CD1c-positive myeloid dendritic cell (primary cell): ENCODE data around the gene LANCL3.
A peak's percentile ranks its signal among the peaks of the same experiment; 100 is the strongest.

Experiments used
- DNase-seq: peaks from one replicate; pipeline ENCODE4 v3.0.0-alpha.2; 2016; ENCODE audit errors: extremely low spot score

The LANCL3 gene

GRCh38 chrX:37679888-37680287 is 108.4 kb downstream of the LANCL3 start:
- DNase-seq = no peak

DNA sequence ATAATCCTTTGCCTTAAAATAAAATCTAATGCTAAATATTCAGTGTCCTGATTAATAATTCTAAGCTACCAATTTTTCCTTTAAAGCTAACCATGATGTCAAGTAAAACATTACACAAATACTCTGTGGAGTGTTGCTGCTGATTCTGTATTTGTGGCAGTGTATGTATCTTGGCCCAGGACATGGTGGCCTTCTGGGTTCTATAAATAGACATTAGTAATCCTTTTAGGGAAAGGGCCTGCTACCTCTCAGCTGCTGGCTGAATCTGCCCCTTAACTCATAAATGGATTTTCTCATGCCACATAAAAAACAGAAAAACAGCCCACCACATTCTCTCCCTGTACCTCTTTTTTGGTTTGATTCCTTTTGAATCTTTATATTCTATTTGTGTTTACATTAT is 113.0 kb downstream of the LANCL3 start:
- DNase-seq = no peak

GRCh38 chrX:37684973-37685372 is 113.5 kb downstream of the LANCL3 start:
- DNase-seq = no peak

DNA sequence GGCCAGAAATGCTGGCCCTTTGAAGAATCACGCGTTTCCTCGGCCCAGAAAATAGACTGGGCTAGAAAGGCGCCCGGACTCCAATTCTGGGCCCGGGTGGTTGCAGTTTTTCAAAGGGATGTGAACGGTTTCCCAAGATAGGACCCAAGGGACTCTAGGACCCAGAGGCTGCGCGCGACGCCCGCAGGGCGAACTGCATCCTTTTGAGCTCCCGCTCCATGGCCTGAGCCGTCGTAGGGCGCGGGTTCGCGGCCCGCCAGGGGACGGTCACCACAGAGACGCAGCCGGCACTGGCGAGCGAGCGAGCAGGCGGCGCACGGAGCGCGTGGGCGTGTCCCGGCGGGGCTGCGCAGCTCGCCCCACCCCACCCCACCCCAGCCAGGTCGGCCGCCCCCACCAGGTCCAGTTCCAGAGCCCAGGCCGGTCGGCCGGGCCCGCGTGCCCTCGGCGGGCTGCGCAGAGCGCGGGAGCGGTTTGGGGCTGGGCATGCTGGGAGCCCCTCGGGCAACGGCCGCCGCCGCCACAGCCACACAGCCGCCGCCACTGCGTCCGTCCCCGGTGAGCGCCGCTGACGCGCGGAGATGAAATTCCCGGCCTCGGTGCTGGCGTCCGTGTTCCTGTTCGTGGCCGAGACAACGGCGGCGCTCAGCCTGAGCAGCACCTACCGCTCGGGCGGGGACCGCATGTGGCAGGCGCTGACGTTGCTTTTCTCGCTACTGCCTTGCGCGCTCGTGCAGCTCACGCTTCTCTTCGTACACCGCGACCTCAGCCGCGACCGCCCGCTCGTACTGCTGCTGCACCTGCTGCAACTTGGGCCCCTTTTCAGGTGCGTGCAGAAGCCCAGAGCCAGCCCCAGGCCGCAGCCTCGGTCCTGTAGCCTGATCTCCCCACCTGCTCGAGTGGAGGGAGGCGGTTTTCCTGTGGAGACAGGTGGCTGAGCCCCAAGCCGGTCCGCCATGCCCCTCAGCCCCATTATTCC is 114.2 kb downstream of the LANCL3 start, which contains the start of gene XK:
TSS of gene XK (plus strand) at position 411 of the 979 bp plus-strand sequence. CDS start at position 582, 171 bp downstream.
- peak; percentile 5 for DNase-seq

GRCh38 chrX:37686369-37686995 is 115.0 kb downstream of the LANCL3 start:
- no peak for DNase-seq

DNA sequence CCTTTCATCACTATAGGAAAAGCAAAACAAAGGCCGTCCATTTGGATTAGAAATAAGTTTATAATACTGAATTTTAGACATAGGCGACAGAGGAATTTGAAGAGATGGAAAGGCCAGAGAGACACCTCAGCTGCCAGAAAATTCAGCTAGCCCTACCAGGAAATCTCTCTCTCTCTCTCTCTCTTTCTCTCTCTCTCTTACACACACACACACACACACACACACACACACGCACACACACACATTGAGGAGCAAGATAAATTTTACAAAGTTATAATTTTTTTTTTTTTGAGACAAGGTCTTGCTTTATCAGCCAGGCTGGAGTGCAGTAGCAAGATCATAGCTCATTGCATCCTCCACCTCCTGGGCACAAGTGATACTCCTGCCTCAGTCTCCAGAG is 115.5 kb downstream of the LANCL3 start:
- no peak for DNase-seq

DNA sequence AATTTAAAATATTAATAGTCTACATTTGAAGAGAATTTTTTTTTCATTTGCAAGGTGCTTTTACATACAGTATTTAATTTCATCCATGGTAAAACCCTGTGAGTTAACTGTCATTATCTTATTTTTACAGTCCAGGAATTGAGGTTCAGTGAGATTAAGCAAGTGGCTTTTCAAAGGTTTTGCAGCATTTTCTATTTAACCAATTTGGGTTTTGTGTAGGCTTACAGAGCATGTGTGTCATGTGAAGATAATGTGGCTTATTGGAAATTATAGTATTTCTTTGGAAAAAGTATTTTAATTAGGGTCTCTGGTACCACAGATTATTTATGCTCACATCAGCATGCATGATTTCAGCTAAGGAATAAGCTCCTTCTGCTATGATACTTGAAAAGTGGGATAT is 118.7 kb downstream of the LANCL3 start:
- no peak for DNase-seq

DNA sequence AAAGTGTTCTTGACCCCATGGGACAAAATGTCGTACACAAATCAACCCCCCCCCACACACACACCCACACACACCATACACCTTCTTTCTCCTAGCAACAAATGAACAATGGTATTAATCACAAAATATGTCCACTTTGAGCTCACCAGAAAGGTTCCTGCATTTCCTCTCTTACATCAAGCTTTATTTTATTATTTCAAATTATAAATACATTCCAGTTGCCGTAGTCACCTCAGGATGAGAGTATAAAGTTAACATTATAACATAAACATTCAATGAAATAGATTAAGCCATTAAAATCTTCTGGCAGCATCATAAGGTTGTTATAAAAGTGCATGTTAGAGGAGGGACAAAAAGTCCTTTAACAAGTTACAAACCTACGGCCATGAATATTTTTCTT is 121.5 kb downstream of the LANCL3 start:
- DNase-seq = no peak

DNA sequence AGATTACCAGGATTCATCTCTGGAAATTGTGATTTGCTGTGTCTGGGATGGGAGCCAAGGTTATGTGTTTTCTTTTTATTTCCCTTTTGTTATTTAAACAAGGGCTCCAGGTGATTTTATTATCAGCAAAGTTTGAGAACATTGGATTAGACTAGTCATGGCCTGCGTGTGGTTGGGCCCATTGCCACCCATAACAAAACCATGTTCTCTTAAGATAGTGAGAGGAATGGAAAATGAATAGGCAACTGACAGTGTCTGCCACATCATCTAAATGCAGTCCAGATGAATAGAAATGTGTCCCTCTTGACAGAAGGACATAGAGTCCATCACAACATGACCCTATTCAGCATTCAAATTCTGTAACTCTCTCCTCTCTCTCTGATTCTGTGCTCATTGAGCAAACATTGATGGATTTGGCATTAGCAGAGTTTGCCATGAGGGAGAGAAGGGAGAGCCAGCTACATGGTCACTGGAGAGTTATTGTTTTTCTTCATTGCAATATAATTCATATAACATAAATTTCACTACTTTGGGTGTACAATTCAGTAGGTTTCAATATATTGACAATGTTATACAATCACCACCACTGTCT is 125.8 kb downstream of the LANCL3 start:
- DNase-seq = no peak

- DNase-seq = no peak
Measured at GRCh38 chrX:37701588-37701987, 130.1 kb downstream of the LANCL3 start.

- DNase-seq = no peak
Measured at GRCh38 chrX:37711991-37712390, 140.5 kb downstream of the LANCL3 start.

DNA sequence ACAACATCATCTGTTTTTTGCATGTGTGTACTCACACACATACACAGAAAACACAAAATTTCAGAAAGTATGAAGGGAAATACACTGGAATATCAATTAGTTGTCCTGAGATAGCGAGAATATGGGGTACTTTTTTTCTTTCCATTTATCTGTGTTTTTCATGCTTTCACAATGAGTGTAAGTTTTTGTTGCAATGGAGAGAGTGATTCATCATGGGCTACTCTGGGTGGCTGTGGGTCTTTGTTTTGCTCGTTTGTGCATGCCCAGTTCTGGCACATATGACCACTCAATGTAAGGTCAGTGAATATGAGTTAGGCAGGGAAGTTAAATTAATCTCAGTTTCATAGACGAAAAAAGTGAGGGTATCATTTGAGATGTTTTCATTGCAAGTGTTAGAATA is 141.0 kb downstream of the LANCL3 start:
- DNase-seq = no peak

DNA sequence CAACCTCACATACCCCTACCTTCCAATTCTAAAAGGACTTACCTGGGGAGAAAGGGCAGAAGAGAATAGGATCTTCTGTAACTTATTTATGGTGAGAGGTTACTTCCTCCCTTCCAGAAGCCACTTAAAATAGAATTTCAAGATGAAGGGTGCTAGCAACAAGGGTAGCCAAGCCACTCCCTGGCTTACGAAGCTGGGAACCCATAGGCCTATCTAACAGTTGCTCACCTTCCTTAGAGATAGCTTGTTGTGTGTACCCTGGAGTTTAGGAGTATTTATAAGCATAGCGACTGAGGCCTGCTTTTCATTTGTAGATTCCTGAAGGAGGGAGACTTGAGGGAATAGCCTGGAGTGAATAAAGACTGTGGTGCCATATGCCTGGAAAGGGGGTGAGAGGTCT is 143.0 kb downstream of the LANCL3 start:
- no peak for DNase-seq

DNA sequence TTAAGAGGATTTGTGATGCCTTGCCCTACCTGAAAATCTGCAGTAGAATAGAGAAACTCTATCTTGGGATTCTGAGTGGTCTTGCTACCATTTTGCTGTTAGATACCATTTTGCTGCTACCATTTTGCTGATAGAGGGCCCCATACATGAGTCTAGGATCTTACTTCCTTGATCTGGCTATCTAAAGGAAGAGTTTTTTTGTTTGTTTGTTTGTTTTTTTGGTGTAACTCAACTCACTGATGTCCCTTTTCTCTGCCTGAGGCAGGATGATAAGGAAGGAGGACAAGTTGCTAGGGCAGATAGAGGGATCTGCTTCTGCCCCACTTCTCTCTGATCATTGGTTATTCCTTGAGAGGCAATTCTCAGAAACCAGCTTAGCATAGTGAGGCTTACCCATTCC is 145.1 kb downstream of the LANCL3 start:
- DNase-seq = no peak

- DNase-seq = no peak
Measured at GRCh38 chrX:37717708-37718107, 146.2 kb downstream of the LANCL3 start.

GRCh38 chrX:37722595-37722994 is 151.1 kb downstream of the LANCL3 start:
- no peak for DNase-seq

DNA sequence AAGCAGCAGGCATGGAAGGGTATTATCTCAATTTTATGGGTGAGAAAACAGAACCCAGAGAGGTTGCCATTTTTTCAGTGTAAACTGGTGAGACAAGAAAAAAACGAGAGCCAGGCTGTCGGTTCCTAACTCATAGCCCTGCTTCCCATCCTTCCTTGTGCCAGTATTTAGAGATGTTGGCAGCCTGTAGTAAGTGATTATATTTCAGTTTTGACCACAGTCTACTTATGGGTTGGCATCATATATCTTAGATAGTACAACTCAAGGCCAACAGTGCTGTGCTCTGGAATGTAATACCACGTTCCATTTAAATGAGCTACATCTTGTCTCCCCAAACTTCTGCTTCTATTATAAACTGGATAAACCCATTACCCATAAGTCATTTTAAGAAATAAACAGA is 154.9 kb downstream of the LANCL3 start:
- no peak for DNase-seq
